ENCODE results near the gene NHSL1.

The NHSL1 gene

DNA sequence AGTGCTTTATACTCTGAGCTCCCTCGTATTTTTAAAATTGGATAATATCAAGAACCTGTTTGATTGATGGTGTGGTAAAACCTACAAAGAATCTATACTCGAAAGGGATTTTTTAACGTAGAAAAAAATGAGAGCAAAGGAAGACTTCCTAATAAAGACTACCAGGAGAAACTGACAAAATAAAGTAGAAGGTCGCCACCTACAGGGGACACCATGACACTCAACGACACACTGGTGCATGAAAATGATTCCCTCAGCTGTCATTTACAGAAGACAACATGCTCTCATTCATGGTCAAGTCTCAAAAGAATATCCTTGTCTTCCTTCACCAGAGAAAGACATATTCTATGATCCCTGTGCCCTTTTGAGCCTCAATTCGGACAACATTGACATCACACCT is 10.1 kb upstream of the NHSL1 start:
- Histone ChIP-seq H3K4me2 (ENCODE audit: low read depth, low read length, poor library complexity, severe bottlenecking) (no peak overlapping the region), H3K79me2 (ENCODE audit: insufficient read depth, low read length) (no peaks in the 10 kb centered on the region), H3K9ac (ENCODE audit: low read length) (no peak overlapping the region), H4K20me1 (ENCODE audit: low read depth, low read length) (no peaks in the 10 kb centered on the region), H3F3A (ENCODE audit: insufficient read depth) (no peaks in the 10 kb centered on the region), H3K27me3 (ENCODE audit: low read length) (no peaks in the 10 kb centered on the region), H2AFZ (ENCODE audit: low read depth, low read length, severe bottlenecking) (no peak overlapping the region), H3K9me2 (replicated peaks; ENCODE audit: insufficient read depth, low read length) (no peaks in the 10 kb centered on the region), H3K9me3 (ENCODE audit: insufficient read depth, low read length) (no peaks in the 10 kb centered on the region), H3K4me3 (ENCODE audit: insufficient read depth, low read length, poor library complexity, severe bottlenecking) (no peak overlapping the region), H3K36me3 (ENCODE audit: low read length) (no peaks in the 10 kb centered on the region), H3K27ac (ENCODE audit: low read depth, low read length) (no peak overlapping the region)
- no peak for TF ChIP-seq EZH2phosphoT487 (conservative IDR thresholded peaks at IDR 0.05; ENCODE audit: low read length)
- TF ChIP-seq, protein P1, sequence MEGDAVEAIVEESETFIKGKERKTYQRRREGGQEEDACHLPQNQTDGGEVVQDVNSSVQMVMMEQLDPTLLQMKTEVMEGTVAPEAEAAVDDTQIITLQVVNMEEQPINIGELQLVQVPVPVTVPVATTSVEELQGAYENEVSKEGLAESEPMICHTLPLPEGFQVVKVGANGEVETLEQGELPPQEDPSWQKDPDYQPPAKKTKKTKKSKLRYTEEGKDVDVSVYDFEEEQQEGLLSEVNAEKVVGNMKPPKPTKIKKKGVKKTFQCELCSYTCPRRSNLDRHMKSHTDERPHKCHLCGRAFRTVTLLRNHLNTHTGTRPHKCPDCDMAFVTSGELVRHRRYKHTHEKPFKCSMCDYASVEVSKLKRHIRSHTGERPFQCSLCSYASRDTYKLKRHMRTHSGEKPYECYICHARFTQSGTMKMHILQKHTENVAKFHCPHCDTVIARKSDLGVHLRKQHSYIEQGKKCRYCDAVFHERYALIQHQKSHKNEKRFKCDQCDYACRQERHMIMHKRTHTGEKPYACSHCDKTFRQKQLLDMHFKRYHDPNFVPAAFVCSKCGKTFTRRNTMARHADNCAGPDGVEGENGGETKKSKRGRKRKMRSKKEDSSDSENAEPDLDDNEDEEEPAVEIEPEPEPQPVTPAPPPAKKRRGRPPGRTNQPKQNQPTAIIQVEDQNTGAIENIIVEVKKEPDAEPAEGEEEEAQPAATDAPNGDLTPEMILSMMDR (IDR thresholded peaks at IDR 0.05; ENCODE audit: insufficient read depth, low read length, poor library complexity, severe bottlenecking): no peak

DNA sequence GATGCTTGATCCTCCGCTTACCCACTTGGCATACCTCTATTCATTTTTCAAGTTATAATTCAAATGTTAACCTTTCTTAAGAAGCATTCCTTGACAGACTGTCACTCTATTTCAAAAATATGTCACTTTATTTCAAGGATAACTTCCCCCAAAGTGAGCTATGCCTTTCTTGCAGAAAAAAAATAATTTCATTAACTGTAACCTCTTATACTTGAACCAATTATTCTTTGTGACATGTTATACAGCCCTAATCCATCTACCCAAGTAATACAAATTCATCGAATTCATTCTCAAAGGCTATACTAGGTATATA is 9.3 kb upstream of the NHSL1 start:
- no peak for TF ChIP-seq EZH2phosphoT487 (conservative IDR thresholded peaks at IDR 0.05; ENCODE audit: low read length)
- TF ChIP-seq, protein P1 (IDR thresholded peaks at IDR 0.05; ENCODE audit: insufficient read depth, low read length, poor library complexity, severe bottlenecking): no peak
- no peaks in the 10 kb centered on the region for H3F3A ChIP-seq (ENCODE audit: insufficient read depth)
- H3K79me2 ChIP-seq (ENCODE audit: insufficient read depth, low read length): no peaks in the 10 kb centered on the region
- H3K9me2 ChIP-seq (replicated peaks; ENCODE audit: insufficient read depth, low read length): no peaks in the 10 kb centered on the region
- no peaks in the 10 kb centered on the region for H3K9me3 ChIP-seq (ENCODE audit: insufficient read depth, low read length)
- H3K27ac ChIP-seq (ENCODE audit: low read depth, low read length): no peak overlapping the region
- H3K27me3 ChIP-seq (ENCODE audit: low read length): no peaks in the 10 kb centered on the region
- H2AFZ ChIP-seq (ENCODE audit: low read depth, low read length, severe bottlenecking): no peak overlapping the region
- no peak overlapping the region for H3K9ac ChIP-seq (ENCODE audit: low read length)
- no peak overlapping the region for H3K4me2 ChIP-seq (ENCODE audit: low read depth, low read length, poor library complexity, severe bottlenecking)
- H3K4me3 ChIP-seq (ENCODE audit: insufficient read depth, low read length, poor library complexity, severe bottlenecking): no peak overlapping the region
- no peaks in the 10 kb centered on the region for H4K20me1 ChIP-seq (ENCODE audit: low read depth, low read length)
- no peaks in the 10 kb centered on the region for H3K36me3 ChIP-seq (ENCODE audit: low read length)

DNA sequence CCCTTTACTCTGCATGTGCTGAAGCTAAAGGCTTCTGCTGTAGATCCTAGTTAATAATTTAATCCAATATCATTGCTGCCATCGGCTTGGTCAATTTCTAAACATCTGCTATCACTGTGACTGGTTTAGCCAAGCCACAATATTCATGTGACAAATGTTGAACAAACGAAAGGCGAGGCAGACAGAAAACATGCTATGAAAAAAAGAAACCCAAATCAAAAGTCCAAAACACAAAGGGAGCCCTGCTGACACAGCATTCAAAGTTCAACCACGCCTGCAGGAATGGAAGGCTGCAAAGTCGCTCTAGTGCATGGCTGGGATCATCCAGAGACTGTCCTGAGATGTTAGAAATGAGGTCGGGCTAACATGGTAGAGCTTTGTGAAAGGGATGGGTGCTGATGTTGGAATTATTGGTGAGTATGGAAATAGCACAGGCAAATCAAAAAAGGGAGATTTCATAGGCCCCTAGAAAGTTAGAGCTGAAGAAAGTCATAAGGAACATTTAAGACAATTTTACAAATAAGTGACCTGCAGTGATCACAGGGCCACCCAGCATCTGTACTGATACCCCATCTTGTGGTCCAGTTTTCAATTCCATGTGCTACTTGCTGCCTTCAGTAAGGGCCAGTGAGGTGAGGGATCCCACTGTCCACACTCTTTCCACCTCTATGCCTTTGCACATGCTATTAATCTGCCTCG is 8.8 kb upstream of the NHSL1 start:
- Histone ChIP-seq H4K20me1 (ENCODE audit: low read depth, low read length) (no peaks in the 10 kb centered on the region), H3K9me2 (replicated peaks; ENCODE audit: insufficient read depth, low read length) (no peaks in the 10 kb centered on the region), H3K27ac (ENCODE audit: low read depth, low read length) (no peak overlapping the region), H3F3A (ENCODE audit: insufficient read depth) (no peaks in the 10 kb centered on the region), H3K4me3 (ENCODE audit: insufficient read depth, low read length, poor library complexity, severe bottlenecking) (no peak overlapping the region), H3K4me2 (ENCODE audit: low read depth, low read length, poor library complexity, severe bottlenecking) (no peak overlapping the region), H3K27me3 (ENCODE audit: low read length) (no peaks in the 10 kb centered on the region), H2AFZ (ENCODE audit: low read depth, low read length, severe bottlenecking) (no peak overlapping the region), H3K36me3 (ENCODE audit: low read length) (no peaks in the 10 kb centered on the region), H3K9me3 (ENCODE audit: insufficient read depth, low read length) (no peaks in the 10 kb centered on the region), H3K9ac (ENCODE audit: low read length) (no peak overlapping the region), H3K79me2 (ENCODE audit: insufficient read depth, low read length) (no peaks in the 10 kb centered on the region)
- TF ChIP-seq, protein P1 (IDR thresholded peaks at IDR 0.05; ENCODE audit: insufficient read depth, low read length, poor library complexity, severe bottlenecking): no peak
- no peak for TF ChIP-seq EZH2phosphoT487 (conservative IDR thresholded peaks at IDR 0.05; ENCODE audit: low read length)
